Measurements from ENCODE around the gene UNCX.
"Not testable (repeated sequence)": the region's sequence is repeated elsewhere in the genome, so short reads cannot be mapped to it uniquely, and the experiment has no call there.

UNCX gene

DNA sequence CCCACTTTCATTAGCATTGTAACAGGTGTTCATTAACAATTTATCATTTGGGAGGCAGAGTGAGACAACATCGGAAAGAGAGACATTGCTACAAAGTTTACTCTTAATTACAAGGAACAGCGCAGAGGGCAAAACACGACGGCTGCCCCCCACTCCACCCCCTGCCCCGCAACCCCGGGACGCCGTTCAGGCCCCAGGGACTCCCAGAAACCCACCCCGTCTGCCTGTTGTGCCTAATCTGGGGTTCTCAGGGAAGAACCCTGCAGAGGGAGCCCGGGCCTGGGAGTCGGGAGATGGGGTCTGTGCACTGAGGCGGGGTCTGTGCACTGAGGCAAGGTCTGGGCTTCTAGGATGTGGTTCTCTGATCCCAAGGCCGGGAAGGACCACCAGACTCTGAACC, 25.2 kb downstream of the UNCX start:
- no peak for DNase-seq (ENCODE audit: low spot score)

DNA sequence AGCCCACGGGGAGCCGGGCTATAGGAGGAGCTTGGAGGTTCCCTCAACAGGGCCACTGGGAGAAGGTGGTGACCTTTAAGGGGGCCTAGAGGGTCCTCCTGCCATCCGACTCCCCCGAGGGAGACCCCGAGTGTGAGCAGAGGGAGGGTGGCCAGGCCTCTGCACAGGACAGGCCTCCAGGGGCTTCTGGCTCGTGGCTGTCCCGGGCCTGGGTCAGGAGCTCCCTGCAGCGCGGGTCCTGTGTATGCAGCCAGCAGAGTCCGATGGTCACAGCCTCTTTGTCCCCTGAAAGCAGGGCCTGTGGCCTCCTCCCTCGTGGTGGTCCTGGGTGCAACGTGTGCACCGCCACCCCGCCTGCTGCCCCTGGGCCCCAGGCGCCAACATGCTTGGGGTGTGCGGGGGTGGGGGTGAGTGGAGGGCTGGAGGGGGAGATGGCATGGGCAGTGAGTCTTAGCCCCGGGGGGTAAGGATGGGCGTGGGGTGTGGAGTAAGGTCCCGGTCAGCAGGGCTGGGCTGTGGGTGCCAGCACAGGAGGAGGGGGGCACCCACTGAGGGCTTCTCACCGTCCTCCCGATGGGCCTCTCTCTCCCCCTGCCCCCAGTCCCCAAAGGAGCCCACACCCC, 27.1 kb downstream of the UNCX start:
- no peak for DNase-seq (ENCODE audit: low spot score)

DNA sequence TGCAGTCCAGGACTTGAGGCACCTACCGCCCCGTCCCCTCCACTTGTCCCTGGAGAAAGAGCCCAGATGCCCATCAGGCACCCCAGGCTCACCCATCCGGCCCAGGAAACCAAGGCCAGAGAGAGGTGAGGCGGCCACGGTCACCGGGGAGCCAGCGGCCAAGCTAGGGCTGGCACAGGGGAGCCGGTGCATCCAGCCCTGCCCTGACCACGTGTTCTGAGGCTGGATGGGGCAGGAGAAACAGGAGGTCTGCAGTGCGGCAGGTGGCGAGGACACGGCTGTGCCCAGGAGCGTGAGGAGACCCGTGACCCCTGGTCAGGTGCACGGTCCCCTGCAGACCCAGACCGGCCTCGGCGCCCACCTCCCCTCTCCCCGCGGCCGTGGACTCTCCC, 27.6 kb downstream of the UNCX start:
- DNase-seq (ENCODE audit: low spot score): no peak

DNA sequence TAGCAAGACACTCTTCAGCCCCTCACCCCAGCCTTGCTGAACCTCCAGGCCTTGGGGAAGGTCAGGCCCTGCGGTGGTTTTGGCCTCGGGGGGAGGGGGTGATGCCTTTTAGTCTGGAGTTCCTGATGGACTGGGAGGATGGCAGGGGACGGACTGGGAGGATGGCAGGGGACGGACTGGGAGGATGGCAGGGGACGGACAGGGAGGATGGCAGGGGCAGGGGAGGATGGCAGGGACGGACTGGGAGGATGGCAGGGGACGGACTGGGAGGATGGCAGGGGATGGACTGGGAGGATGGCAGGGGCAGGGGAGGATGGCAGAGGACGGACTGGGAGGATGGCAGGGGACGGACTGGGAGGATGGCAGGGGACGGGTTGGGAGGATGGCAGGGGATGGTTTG, 28.4 kb downstream of the UNCX start:
- not testable (repeated sequence) for DNase-seq (ENCODE audit: low spot score)

DNA sequence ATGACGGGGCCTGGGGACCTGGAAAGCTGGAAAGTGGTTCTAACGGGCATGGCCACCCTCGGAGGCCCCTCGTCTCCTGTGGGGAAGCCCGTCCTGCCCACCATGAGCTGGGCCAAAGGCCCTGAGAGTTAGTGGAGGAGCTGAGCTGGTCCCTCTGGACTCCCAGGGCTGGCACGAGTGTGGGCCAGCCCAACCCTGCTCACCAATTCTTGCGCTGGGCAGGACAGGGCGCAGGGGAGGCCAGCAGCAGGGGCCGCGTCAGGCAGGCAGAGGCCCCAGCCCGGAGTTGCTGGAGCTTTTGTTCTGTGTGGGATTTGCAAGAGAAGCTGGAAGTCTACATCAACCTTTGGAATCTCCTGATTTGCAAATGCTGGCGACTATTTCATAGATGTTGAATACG, 29.8 kb downstream of the UNCX start:
- DNase-seq (ENCODE audit: low spot score): no peak

DNA sequence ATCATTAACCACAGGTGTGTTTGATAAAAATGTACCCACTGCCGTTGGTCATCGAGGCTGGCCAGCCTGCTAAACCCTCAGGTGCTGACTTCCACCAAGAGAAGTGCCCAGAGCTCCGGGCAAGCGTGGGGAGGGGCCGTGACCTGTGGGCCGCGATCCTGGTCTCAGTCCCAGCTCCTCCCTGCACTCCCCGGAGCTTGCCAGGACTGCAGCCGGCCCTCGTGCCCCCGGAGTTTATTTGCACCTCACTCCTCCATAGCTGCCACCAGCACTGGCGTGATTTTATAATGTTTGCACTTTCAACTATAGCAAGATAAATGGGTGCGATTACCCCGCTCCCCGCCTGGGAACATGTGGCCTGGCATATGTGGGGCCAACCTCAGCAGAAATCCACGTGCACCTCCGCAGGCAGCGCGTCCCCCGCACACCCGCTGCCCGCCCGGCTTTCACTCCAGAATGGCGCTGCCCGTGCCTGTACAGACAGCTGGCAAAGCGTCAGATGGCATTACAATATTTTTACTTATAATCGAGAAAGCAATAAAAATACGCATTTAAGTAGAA, 30.8 kb downstream of the UNCX start:
- no peak for DNase-seq (ENCODE audit: low spot score)

DNA sequence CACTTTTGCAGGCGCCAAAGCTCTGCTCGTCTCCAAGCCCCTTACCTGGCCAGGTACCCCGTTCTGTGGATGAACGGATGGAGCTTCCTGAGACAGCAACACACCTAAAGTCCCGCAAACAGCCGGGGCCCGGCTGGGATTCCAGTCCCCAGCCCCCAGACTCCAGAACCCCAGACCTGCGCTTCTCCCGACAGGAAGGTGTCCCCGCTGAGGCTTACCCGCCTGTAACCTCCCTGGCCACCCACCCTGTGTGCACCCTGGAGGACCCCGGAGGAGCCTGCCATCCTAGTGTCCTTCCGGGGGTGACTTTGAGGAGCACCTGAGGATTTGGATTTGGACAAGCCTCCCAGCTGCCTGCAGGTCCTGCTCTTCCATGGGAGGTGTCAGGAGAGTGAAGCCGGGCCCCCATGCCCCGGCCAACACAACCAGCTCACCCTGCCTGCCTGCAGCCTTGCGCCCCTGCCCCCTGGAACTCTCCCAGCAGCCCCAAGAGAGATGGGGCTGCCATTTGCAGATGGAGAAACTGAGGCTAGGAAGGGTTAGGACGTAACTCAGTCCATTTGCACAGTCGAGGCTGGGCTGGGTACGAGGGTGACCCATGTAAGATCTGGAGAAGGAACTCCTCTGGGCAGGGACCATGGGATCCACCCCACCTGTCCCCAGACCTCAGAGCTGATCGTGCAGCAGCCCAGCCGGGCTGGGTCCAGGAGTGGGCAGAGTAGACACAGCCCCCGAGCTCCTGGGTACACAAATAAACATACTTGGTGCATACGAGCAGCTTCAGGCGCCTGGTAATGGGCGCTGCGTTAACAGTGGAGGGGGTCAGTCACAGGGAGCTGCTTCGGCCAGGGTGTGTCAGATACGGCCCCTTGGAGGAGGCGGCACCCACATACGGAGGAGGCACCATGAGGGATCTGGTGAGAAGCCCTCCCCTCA, 31.9 kb downstream of the UNCX start:
- no peak for DNase-seq (ENCODE audit: low spot score)

DNA sequence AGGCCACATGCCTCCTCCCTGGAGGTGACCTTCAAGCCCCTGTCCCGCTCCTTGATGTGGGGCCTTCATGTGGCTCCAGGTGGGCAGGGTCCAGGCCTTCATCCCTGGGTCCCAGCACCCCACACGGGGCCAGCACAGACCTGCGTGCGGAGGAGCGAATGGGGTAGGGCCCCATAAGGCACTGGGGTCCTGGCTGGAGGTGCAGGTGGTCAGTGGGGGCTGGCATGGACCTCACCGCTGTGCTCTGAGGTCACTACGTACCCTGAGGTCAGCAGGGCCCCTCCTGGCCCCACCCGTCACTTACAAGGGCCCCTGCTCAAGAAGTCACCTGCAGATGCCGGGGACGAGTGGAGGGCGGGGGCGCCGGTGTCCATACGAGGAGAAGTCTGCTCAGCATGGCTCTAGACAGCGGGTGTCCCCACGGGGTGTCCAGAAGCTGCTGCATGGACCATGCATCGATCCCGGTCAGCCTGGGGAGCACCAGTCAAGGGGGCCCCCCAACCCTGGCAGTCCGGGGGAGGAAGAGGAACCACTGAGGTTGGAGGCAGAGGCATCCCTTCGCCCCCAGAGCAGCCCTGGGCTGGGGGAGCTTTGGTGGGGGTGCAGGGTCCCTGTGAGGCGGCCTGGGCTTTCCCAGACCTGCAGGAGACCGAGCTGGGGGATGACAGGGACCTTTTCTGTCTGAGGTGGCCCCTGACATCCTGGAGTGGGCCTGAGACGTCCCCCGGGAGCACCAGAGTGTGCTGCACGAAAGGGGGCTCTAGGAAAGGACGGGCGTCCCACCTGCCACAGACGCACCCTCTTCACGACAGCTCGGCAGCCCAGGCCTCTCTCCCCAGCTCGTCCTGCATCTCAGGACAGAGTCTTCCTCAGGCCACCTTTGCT, 34.6 kb downstream of the UNCX start:
- DNase-seq (ENCODE audit: low spot score): no peak

DNA sequence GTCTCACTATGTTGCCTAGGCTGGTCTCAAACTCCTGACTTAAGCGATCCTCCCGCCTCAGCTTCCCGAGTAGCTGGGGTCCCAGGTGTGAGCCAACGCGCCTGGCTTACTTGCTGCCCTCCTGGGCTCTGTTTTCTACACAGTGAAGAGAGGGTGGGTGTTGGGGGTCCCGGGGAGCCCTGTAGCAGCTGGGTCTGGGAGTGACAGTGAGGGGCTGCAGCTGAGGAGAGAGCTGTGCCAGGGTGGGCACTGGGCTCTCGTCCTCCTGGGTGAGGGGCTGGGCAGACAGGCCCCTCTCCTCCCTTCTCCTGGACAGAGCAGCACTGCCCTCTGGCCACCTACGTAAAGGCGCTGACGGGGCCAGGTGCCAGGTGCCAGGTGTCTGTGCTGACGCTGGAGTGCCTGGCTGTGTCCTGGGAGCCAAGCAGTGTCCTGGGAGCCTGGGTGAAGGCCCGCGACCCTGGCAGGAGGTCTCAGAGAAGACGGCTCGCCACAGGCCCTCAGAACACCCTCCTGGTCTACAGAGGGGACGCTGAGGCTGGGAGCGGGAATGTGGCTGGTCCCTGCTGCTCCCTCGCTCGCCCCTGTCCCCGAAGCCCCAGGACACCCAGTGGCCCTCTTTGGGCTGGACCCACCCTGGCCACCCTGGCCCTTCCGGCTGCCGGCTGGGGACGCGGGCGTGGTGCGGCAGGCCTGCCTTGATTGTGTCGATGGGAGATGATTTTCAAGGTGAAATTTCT, 35.6 kb downstream of the UNCX start:
- no peak for DNase-seq (ENCODE audit: low spot score)

DNA sequence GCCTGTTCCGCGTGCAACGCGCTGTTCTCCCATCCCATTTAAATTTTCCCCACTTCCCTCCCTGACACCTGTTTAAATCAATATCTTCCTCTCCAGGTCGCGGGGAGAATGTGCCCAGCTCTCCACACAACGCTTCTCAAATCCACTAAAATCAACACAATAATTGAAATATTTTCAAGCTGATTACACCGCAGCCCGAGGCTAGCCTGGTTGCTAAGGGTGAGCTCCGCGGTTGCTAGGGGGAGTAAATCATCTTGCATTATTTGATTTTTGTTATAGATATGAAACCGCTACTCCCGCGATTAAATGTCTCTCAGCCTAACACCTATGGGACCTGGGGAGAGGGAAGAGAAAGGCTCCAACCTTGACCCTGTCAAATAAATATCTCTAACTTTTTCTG, 36.2 kb downstream of the UNCX start:
- DNase-seq (ENCODE audit: low spot score): no peak

DNA sequence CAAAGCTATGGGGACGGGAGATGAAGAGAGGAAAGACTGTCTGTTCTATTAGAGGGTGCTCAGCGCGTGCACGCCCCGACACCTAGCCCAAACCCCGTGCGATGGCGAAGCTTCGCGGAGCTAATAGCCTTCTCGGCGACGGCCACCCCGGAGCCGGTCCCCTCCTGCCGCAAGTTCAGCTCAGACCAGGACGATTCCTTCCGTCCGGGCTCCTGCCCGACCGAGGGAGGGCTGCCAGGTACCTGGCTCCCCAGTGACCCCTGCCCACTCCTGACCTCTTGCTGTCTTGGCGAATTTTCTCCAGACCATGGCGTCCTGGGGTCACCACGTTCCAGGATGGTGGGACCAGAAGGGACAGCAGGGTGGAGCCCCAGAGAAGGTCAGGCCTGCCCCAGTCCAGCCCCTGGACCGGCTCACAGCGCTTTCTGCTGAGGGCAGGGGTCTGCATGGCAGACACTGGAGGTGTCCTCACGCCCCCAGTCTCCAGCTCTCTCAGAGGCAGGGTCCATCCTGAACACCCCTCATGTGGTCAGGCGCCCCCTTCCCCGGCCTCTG, 36.7 kb downstream of the UNCX start:
- DNase-seq (ENCODE audit: low spot score): no peak

DNA sequence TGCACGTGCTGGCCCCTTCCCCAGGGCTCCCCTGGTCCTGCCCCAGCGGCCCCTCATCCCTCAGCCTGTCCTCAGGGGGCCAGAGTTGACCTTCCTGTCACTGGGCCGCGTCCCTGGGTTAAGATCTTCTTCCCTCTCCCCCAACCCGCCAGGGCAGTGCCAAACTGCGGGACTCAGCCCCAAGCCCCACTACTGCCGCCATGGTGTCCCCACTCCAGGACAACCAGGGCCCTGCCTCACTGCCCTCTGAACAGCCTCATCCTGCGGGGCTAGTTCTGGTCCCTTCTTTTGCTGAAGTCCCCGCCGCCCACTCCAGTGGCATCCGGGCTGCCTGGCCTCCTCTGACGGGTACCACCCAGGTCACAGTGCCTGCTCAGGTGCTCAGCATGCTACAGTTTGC, 37.5 kb downstream of the UNCX start:
- no peak for DNase-seq (ENCODE audit: low spot score)

DNA sequence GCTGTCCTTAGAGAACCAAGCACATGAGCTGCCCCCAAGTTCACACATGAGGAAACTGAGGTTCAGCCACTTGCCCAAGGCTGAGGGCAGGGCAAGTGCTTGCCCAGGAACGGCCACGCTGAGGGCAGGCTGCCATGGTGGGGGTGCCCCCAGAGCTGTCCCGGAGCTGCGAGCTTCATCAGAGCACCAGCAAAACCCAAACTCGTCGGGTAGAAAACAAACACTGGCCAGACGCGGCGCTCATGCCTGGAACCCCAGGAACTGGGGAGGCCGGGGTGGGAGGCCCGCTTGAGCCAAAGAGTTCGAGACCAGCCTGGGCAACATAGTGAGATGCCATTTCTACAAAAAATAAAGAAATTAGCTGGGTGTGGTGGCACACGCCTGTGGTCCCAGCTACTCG, 38.4 kb downstream of the UNCX start:
- DNase-seq (ENCODE audit: low spot score): no peak

DNA sequence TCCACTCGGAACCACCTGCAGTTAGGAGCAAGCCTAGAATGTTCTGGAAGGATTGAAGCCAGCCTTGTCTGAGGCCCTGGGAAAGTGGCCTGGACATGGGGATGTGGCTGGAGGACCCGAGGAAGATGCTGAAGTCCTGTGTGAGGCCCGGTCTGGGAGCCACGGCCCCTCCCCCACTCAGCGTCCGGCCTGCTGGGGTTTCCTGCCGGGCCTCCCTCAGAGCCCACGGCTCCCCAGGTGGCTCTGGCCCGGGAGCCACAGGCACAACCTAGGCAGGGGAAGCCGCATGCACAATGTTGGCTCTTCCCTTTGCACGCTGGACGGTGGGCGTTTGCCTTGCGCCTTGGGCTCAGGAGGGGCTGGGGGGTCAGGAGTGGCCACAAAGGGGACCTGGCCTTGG, 39.0 kb downstream of the UNCX start:
- DNase-seq (ENCODE audit: low spot score): no peak

DNA sequence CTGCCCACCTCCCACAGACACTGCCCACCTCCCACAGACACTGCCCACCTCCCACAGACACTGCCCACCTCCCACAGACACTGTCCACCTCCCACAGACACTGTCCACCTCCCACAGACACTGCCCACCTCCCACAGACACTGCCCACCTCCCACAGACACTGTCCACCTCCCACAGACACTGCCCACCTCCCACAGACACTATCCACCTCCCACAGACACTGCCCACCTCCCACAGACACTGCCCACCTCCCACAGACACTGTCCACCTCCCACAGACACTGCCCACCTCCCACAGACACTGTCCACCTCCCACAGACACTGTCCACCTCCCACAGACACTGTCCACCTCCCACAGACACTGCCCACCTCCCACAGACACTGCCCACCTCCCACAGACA, 39.5 kb downstream of the UNCX start:
- DNase-seq (ENCODE audit: low spot score): not testable (repeated sequence)

DNA sequence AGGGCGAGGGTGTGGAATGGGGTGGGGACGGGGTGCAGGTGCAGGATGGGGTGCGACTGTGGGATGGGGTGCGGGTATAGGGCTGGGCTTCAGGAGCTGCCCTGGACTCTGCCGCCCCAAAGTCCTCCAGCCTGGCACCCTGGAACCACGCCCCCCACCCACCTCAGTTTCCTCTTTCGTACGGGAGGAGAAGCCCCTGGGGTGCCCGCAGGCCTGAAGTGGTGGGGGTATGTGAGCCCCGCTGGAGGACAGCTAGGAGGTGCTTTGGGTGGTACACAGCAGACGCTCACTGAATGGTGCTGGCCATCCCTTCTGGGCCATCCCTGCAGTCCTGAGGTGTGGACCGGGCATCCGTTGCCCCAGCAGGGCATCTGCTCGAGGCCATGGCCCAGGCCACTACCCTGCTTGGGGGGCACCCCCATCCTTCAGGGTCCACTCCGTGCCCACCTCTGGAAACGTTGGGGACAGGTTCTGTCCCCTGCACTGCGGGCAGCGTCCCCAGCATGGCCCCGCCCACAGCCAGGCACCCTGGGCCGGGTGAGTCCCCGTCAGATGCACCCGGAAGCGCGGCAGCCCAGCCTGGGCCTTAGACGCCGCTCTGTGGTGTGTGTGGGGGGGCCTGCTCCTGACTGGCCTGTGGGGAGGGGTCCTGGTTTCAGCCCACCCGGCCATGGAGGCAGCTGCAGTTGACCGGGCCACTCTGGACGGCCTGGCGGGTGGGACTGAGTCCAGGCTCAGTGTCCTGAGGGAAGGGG, 41.6 kb downstream of the UNCX start:
- DNase-seq (ENCODE audit: low spot score): no peak

DNA sequence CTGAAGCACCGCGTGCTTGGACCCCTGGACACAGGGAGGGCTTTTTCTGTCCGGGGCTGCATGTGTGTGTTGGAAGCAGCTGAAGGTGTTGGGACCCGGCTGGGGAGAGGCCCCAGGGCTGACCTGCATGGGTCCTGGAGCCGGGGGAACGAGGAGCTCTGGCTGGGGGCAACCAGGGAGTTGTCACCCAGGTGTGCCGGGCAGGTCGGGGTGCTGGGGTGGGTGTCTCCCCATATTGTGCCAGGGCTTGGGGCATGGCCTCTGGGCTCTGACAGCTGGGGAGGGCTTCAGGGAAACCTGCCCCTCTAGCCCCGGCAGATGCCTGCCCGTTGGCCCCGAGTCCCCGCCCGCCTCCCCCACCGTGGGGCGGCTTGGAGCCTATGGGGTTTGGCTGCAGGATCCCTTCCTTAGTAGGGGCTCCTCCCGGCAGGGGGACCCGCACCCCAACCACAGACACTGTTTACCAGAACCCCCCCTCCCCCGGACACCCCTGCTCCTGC, 42.3 kb downstream of the UNCX start:
- no peak for DNase-seq (ENCODE audit: low spot score)

DNA sequence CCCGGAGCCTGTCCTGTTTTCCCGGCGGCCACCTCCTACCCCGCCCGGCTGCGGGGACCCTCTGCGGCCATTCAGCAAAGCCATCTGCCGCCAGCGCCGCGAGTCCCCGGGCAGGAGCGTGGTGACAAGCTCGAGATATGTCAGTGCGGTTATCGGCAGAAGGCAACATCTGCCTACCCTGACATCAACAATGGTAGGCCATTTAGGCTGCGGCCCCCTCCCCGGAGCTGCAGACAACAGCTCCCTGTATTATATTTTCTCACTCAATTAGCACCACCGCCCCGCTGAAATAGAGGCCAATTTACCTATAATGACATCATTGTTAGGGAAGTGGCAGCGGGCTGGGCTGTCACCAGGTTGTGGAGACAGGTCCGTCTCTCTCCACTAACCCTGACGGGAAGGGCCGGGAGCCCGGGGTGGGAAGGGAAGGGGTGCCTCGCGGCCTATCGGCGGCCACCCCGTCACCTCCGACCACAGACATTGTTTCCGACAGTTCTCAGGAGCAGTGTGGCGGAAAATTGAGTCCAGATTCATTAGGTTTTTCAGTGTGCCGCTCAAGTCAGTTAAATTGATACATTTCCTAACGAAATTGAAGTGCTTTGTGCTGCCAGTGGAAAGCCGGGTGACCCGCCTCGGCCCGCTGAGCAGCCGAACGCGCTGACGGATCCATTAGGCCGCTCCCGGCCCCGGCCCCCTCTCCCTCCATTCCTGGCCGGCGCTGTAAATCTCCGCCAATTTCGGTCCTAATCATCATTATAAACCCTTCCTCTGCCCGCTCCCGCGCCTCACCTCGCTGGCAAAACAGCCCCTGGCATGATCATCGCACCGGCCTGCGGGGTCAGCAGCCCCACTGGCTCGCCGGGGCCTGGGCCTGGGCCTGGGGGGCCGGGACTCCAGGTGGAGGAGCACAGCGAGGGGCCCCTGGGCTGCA, 43.0 kb downstream of the UNCX start:
- no peak for DNase-seq (ENCODE audit: low spot score)

DNA sequence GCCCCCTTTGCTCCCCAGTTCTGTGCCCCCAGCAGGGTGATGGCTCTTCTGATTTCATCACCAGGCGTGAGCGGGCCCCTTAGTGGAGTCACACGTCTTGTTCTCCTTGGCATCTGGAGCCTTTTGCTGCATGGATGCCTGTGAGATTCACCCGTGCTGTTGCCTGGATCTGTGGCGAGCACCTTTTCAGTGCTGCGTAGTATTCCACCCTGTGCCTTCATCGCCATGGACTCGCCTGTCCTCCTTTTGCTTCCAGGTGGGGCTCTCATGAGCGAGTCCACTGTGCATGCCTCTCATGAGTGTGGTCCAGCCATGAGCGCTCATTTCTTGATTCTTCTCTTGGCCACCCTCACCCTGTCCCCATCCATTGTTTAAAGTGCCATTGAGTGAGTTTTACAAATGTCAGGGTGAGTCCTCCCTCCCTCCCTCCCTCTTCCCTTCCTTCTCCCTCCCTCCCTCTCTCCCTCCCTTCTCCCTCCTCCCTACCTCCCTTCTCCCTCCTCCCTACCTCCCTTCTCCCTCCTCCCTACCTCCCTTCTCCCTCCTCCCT, 44.0 kb downstream of the UNCX start:
- no peak for DNase-seq (ENCODE audit: low spot score)

Measured in iPS-NIHi11 (cell line).